Osteoblast (primary cell): ENCODE data around the gene SHISA9. TPM values are rescaled to one million over a fixed set of nuclear protein-coding genes. Genes with fewer than 3 reads are reported as not detected.

ENCODE experiments used
- DNase-seq: peaks from one replicate; pipeline ENCODE4 v3.0.0; 2011; ENCODE audit warnings: low spot score, mixed read lengths; ENCODE audit not compliant: insufficient read length; ENCODE audit errors: missing footprints
- H2AFZ ChIP-seq: 2 replicates; pipeline ENCODE4 v1.6.0; 2011; ENCODE audit warnings: mild to moderate bottlenecking, low read length
- H3K27ac ChIP-seq: 2 replicates; pipeline ENCODE4 v1.5.1; 2011; ENCODE audit warnings: mild to moderate bottlenecking, low read depth, low read length, moderate library complexity
- H3K27me3 ChIP-seq: 2 replicates; pipeline ENCODE4 v1.6.0; 2012; ENCODE audit warnings: mild to moderate bottlenecking, control low read depth, inconsistent platforms, low read length, moderate library complexity; ENCODE audit not compliant: insufficient read depth
- H3K36me3 ChIP-seq: 2 replicates; pipeline ENCODE4 v1.5.1; 2011; ENCODE audit warnings: mild to moderate bottlenecking, low read length, control low read depth, moderate library complexity; ENCODE audit not compliant: insufficient read depth
- H3K4me1 ChIP-seq: 2 replicates; pipeline ENCODE4 v1.5.1; 2011; ENCODE audit warnings: mild to moderate bottlenecking, low read length, control low read depth, moderate library complexity; ENCODE audit not compliant: insufficient read depth
- H3K4me2 ChIP-seq: 2 replicates; pipeline ENCODE4 v1.6.0; 2011; ENCODE audit warnings: mild to moderate bottlenecking, low read length; ENCODE audit not compliant: insufficient read depth
- H3K4me3 ChIP-seq: fragments of 200-600 bp; sonication (generic); 3 replicates; pipeline ENCODE4 v1.5.1; 2012; ENCODE audit warnings: mild to moderate bottlenecking, low read length, inconsistent platforms; ENCODE audit not compliant: insufficient read depth
- H3K79me2 ChIP-seq: 2 replicates; pipeline ENCODE4 v1.6.0; 2012; ENCODE audit warnings: mild to moderate bottlenecking, low read length, control low read depth, inconsistent platforms; ENCODE audit not compliant: insufficient read depth
- H3K9me3 ChIP-seq: 2 replicates; pipeline ENCODE4 v1.5.1; 2011; ENCODE audit warnings: low read depth, low read length, control low read depth
- H4K20me1 ChIP-seq: 2 replicates; pipeline ENCODE4 v1.6.0; 2012; ENCODE audit warnings: mild to moderate bottlenecking, low read length, control low read depth; ENCODE audit not compliant: insufficient read depth
- total RNA-seq: library from RNA; depleted of rRNA; stranded (reverse); fragments of >200 nt; gene quantifications from 2 replicates; pipeline ENCODE4 v1.2.3, GENCODE V29; 2012
- TF ChIP-seq, protein P1 (sequence below): IDR thresholded peaks from 2 replicates; pipeline ENCODE4 v1.5.1; 2011; ENCODE audit warnings: mild to moderate bottlenecking, low read depth, low read length, moderate library complexity; ENCODE audit errors: extremely low read depth

SHISA9 gene
- total RNA-seq, 1 donor, result under 0.01 TPM

DNA sequence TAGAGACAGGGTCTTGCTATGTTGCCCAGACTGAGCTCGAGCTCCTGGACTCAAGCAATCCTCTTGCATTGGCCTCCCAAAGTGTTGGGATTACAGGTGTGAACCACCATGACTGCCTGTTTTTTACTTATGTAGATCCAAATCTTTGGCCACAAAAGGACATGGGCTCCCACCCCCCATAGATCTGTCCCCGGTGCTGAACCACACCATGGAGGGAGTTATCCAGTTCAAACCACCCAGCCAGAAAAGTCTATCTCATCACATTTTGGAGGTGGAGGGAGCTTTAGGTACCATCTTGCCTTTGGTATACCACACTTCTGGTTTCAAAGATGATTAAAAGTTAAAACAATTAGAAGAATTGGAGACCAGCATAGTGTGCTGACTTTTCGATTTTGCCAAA, 26.2 kb downstream of the SHISA9 start:
- TF ChIP-seq, protein P1, sequence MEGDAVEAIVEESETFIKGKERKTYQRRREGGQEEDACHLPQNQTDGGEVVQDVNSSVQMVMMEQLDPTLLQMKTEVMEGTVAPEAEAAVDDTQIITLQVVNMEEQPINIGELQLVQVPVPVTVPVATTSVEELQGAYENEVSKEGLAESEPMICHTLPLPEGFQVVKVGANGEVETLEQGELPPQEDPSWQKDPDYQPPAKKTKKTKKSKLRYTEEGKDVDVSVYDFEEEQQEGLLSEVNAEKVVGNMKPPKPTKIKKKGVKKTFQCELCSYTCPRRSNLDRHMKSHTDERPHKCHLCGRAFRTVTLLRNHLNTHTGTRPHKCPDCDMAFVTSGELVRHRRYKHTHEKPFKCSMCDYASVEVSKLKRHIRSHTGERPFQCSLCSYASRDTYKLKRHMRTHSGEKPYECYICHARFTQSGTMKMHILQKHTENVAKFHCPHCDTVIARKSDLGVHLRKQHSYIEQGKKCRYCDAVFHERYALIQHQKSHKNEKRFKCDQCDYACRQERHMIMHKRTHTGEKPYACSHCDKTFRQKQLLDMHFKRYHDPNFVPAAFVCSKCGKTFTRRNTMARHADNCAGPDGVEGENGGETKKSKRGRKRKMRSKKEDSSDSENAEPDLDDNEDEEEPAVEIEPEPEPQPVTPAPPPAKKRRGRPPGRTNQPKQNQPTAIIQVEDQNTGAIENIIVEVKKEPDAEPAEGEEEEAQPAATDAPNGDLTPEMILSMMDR, result no peak
- no peak overlapping the region for H2AFZ ChIP-seq
- H3K27me3 ChIP-seq, result no peaks in the 10 kb centered on the region
- no peaks in the 10 kb centered on the region for H4K20me1 ChIP-seq
- DNase-seq, result no peak
- H3K4me1 ChIP-seq, result no peaks in the 10 kb centered on the region
- no peak overlapping the region for H3K4me3 ChIP-seq
- no peak overlapping the region for H3K4me2 ChIP-seq
- no peaks in the 10 kb centered on the region for H3K36me3 ChIP-seq
- no peak overlapping the region for H3K27ac ChIP-seq
- no peaks in the 10 kb centered on the region for H3K9me3 ChIP-seq
- H3K79me2 ChIP-seq, result no peaks in the 10 kb centered on the region

DNA sequence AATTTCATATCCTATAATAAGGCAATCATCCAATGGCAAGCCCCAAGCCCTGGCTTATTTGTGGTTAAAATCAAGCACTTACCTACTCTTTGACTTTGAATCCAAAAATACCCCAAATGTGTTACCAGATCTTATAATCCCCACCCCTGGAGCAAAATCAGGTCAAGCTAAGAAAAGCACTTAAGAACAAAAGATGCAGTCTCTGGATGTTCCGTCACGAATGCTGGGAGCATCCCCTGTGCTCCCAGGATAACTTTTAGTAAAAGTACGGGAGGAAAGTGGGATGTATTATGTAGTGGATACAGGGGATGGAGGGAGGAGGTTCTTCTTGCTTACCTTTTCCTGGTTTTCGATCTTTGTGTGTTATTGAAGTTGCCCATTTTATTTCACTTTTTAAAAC, 29.5 kb downstream of the SHISA9 start:
- Histone ChIP-seq H3K4me2 (no peak overlapping the region), H4K20me1 (no peaks in the 10 kb centered on the region), H3K4me1 (no peaks in the 10 kb centered on the region), H3K36me3 (no peaks in the 10 kb centered on the region), H3K4me3 (no peak overlapping the region), H3K9me3 (no peaks in the 10 kb centered on the region), H3K79me2 (no peaks in the 10 kb centered on the region), H3K27me3 (no peaks in the 10 kb centered on the region), H3K27ac (no peak overlapping the region), H2AFZ (no peak overlapping the region)
- TF ChIP-seq, protein P1, result no peak
- DNase-seq, result no peak

DNA sequence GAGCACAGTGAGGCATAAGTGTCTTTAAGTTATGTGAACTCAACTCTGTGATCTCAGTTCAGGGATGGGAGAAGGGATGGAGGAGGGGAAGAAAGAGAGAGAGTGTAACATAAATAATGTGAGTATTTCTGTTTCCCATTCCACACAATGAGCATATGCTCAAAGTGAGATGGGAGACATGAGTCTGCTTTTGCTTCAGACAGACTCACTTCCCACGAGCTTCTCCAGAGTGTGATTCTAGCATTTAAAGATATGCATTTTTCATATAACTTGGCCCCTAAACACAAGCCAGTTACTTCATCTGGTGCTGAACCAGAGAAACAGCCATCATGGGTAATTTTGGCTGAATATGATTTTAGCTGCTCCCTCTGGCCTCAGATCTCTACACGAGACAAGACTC, 35.0 kb downstream of the SHISA9 start:
- no peaks in the 10 kb centered on the region for H3K4me1 ChIP-seq
- DNase-seq, result no peak
- H3K27me3 ChIP-seq, result no peaks in the 10 kb centered on the region
- no peak overlapping the region for H3K4me3 ChIP-seq
- H3K79me2 ChIP-seq, result no peaks in the 10 kb centered on the region
- TF ChIP-seq, protein P1, result no peak
- H3K36me3 ChIP-seq, result no peaks in the 10 kb centered on the region
- H3K27ac ChIP-seq, result no peak overlapping the region
- H2AFZ ChIP-seq, result no peak overlapping the region
- H3K9me3 ChIP-seq, result no peaks in the 10 kb centered on the region
- H3K4me2 ChIP-seq, result no peak overlapping the region
- H4K20me1 ChIP-seq, result no peaks in the 10 kb centered on the region

DNA sequence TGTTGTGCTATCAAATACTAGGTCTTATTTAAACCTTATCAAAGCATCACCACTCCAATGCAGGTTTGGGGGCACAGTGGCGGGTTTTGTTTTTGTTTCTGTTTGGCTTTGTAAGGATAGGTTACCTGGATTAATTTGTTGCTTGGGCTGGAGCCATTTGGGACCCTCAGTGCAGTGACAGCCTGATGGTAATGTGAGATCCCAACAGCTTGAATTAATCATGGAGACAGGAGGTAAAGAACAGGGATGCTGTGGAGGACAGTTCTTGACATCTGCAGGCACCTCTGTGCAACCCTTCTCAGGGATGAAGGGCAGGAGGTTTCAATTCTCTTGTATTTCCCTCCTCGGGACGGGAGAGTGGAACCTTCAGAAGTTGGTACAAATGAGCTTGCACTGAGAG, 40.5 kb downstream of the SHISA9 start:
- H3K36me3 ChIP-seq, result no peaks in the 10 kb centered on the region
- no peak overlapping the region for H3K27ac ChIP-seq
- H2AFZ ChIP-seq, result no peak overlapping the region
- no peaks in the 10 kb centered on the region for H3K79me2 ChIP-seq
- no peak overlapping the region for H3K4me3 ChIP-seq
- no peaks in the 10 kb centered on the region for H3K9me3 ChIP-seq
- no peaks in the 10 kb centered on the region for H3K4me1 ChIP-seq
- no peak for DNase-seq
- H3K4me2 ChIP-seq, result no peak overlapping the region
- H4K20me1 ChIP-seq, result no peaks in the 10 kb centered on the region
- TF ChIP-seq, protein P1, result no peak
- no peaks in the 10 kb centered on the region for H3K27me3 ChIP-seq
